Measurements from ENCODE around the gene ATP2C2.

GRCh38 chr16:84498223-84498610 is 129.9 kb downstream of the ATP2C2 start:
- TF ChIP-seq POLR2A (IDR thresholded peaks at IDR 0.05), result no peak
- TF ChIP-seq CTCF (IDR thresholded peaks at IDR 0.05), result no peak
